ENCODE measurements around the gene STC2.

Gene STC2

GRCh38 chr5:173318330-173318729 lies 9.9 kb downstream of the STC2 start:
- no peaks in the 10 kb centered on the region for H3K27me3 ChIP-seq (ENCODE audit: control insufficient read depth, insufficient read depth, low read length)
- no peaks in the 10 kb centered on the region for H3K9me3 ChIP-seq (ENCODE audit: control insufficient read depth, insufficient read depth, low read length)
- H3K4me1 ChIP-seq (ENCODE audit: control insufficient read depth, insufficient read depth, low read length) = peaks cover 14% of the 10 kb centered on the region
- H3K36me3 ChIP-seq (ENCODE audit: control insufficient read depth, insufficient read depth, low read length) = peaks cover 64% of the 10 kb centered on the region
- no peak overlapping the region for H3K9ac ChIP-seq (ENCODE audit: low read depth, low read length)
- no peak overlapping the region for H3K27ac ChIP-seq (ENCODE audit: low read depth, low read length)
- H3K4me3 ChIP-seq (ENCODE audit: low read depth, low read length) = no peak overlapping the region

- H3K27me3 ChIP-seq (ENCODE audit: control insufficient read depth, insufficient read depth, low read length) = no peaks in the 10 kb centered on the region
- peaks cover 59% of the 10 kb centered on the region for H3K36me3 ChIP-seq (ENCODE audit: control insufficient read depth, insufficient read depth, low read length)
- H3K27ac ChIP-seq (ENCODE audit: low read depth, low read length) = no peak overlapping the region
- H3K9ac ChIP-seq (ENCODE audit: low read depth, low read length) = no peak overlapping the region
- H3K9me3 ChIP-seq (ENCODE audit: control insufficient read depth, insufficient read depth, low read length) = no peaks in the 10 kb centered on the region
- H3K4me3 ChIP-seq (ENCODE audit: low read depth, low read length) = no peak overlapping the region
- H3K4me1 ChIP-seq (ENCODE audit: control insufficient read depth, insufficient read depth, low read length) = peaks cover 14% of the 10 kb centered on the region
Measured at GRCh38 chr5:173317852-173318251, 10.4 kb downstream of the STC2 start.

- peaks cover 53% of the 10 kb centered on the region for H3K36me3 ChIP-seq (ENCODE audit: control insufficient read depth, insufficient read depth, low read length)
- no peak overlapping the region for H3K27ac ChIP-seq (ENCODE audit: low read depth, low read length)
Measured at GRCh38 chr5:173317091-173317730, 11.0 kb downstream of the STC2 start.

GRCh38 chr5:173316339-173317020 lies 11.7 kb downstream of the STC2 start:
- Histone ChIP-seq H3K4me3 (ENCODE audit: low read depth, low read length) (no peak overlapping the region), H3K4me1 (ENCODE audit: control insufficient read depth, insufficient read depth, low read length) (peaks cover 14% of the 10 kb centered on the region), H3K36me3 (ENCODE audit: control insufficient read depth, insufficient read depth, low read length) (peaks cover 46% of the 10 kb centered on the region), H3K27me3 (ENCODE audit: control insufficient read depth, insufficient read depth, low read length) (no peaks in the 10 kb centered on the region), H3K9ac (ENCODE audit: low read depth, low read length) (no peak overlapping the region), H3K27ac (ENCODE audit: low read depth, low read length) (no peak overlapping the region), H3K9me3 (ENCODE audit: control insufficient read depth, insufficient read depth, low read length) (no peaks in the 10 kb centered on the region)

More at GRCh38 chr5:173317091-173317730, 11.0 kb downstream of the STC2 start:
- Histone ChIP-seq H3K27me3 (ENCODE audit: control insufficient read depth, insufficient read depth, low read length) (no peaks in the 10 kb centered on the region), H3K9me3 (ENCODE audit: control insufficient read depth, insufficient read depth, low read length) (no peaks in the 10 kb centered on the region), H3K4me3 (ENCODE audit: low read depth, low read length) (no peak overlapping the region), H3K4me1 (ENCODE audit: control insufficient read depth, insufficient read depth, low read length) (peaks cover 14% of the 10 kb centered on the region), H3K9ac (ENCODE audit: low read depth, low read length) (no peak overlapping the region)

GRCh38 chr5:173315495-173316338 lies 12.5 kb downstream of the STC2 start:
- H3K9ac ChIP-seq (ENCODE audit: low read depth, low read length) = no peak overlapping the region
- H3K27ac ChIP-seq (ENCODE audit: low read depth, low read length) = no peak overlapping the region
- no peaks in the 10 kb centered on the region for H3K27me3 ChIP-seq (ENCODE audit: control insufficient read depth, insufficient read depth, low read length)
- peaks cover 14% of the 10 kb centered on the region for H3K4me1 ChIP-seq (ENCODE audit: control insufficient read depth, insufficient read depth, low read length)
- no peaks in the 10 kb centered on the region for H3K9me3 ChIP-seq (ENCODE audit: control insufficient read depth, insufficient read depth, low read length)
- no peak overlapping the region for H3K4me3 ChIP-seq (ENCODE audit: low read depth, low read length)
- H3K36me3 ChIP-seq (ENCODE audit: control insufficient read depth, insufficient read depth, low read length) = peaks cover 38% of the 10 kb centered on the region

GRCh38 chr5:173314166-173314952 lies 13.9 kb downstream of the STC2 start:
- Histone ChIP-seq H3K4me1 (ENCODE audit: control insufficient read depth, insufficient read depth, low read length) (peaks cover 14% of the 10 kb centered on the region), H3K9ac (ENCODE audit: low read depth, low read length) (no peak overlapping the region), H3K9me3 (ENCODE audit: control insufficient read depth, insufficient read depth, low read length) (no peaks in the 10 kb centered on the region), H3K27ac (ENCODE audit: low read depth, low read length) (no peak overlapping the region), H3K27me3 (ENCODE audit: control insufficient read depth, insufficient read depth, low read length) (no peaks in the 10 kb centered on the region), H3K4me3 (ENCODE audit: low read depth, low read length) (no peak overlapping the region), H3K36me3 (ENCODE audit: control insufficient read depth, insufficient read depth, low read length) (peaks cover 24% of the 10 kb centered on the region)

- Histone ChIP-seq H3K27me3 (ENCODE audit: control insufficient read depth, insufficient read depth, low read length) (no peaks in the 10 kb centered on the region), H3K4me3 (ENCODE audit: low read depth, low read length) (no peak overlapping the region), H3K9me3 (ENCODE audit: control insufficient read depth, insufficient read depth, low read length) (no peaks in the 10 kb centered on the region)
Measured at GRCh38 chr5:173313351-173313801, 14.8 kb downstream of the STC2 start.

GRCh38 chr5:173312821-173313220 lies 15.4 kb downstream of the STC2 start:
- no peak overlapping the region for H3K27ac ChIP-seq (ENCODE audit: low read depth, low read length)
- no peaks in the 10 kb centered on the region for H3K27me3 ChIP-seq (ENCODE audit: control insufficient read depth, insufficient read depth, low read length)
- H3K4me1 ChIP-seq (ENCODE audit: control insufficient read depth, insufficient read depth, low read length) = peaks cover 14% of the 10 kb centered on the region
- H3K4me3 ChIP-seq (ENCODE audit: low read depth, low read length) = no peak overlapping the region
- H3K9ac ChIP-seq (ENCODE audit: low read depth, low read length) = no peak overlapping the region
- H3K36me3 ChIP-seq (ENCODE audit: control insufficient read depth, insufficient read depth, low read length) = peaks cover 9% of the 10 kb centered on the region
- H3K9me3 ChIP-seq (ENCODE audit: control insufficient read depth, insufficient read depth, low read length) = peaks cover 3% of the 10 kb centered on the region; the same call in 1 of the 2 replicates

More at GRCh38 chr5:173313351-173313801, 14.8 kb downstream of the STC2 start:
- Histone ChIP-seq H3K9ac (ENCODE audit: low read depth, low read length) (no peak overlapping the region), H3K4me1 (ENCODE audit: control insufficient read depth, insufficient read depth, low read length) (peaks cover 14% of the 10 kb centered on the region), H3K27ac (ENCODE audit: low read depth, low read length) (no peak overlapping the region), H3K36me3 (ENCODE audit: control insufficient read depth, insufficient read depth, low read length) (peaks cover 15% of the 10 kb centered on the region)

DNA sequence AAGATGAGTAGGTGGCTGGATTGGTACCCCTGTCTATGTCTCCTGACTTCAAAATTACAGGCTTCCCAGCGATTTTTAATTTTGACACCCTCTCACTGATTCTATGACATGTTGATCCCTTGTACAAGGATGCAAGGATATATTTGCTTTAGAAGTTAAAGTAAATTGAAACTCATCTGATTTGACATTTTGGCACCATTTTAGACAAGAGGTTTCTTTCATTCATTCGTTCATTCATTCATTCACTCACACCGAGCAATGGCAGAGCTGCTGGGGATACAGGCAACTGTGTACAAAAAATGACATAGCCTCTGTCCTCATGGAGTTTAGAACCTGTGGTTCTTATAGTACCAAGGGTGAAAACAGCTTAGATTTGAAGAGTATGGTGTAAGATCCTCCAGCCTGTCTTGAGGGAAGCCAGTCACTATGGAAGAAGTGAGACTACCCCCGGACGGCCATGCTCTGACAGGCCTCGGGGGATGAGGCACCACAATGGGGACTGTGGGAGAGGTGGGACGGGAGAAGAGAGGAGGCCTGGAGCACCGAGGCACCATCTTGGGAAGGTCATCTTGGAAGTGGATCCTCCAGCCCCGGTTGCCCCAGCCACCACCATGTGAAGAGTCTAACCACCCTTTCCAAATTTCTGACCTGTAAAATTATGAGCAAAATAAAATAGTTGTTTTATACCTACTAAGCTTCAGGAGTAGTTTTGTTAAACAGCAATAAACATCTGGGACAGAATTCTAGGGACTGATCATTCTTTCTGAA lies 16.2 kb downstream of the STC2 start:
- Histone ChIP-seq H3K9me3 (ENCODE audit: control insufficient read depth, insufficient read depth, low read length) (peaks cover 6% of the 10 kb centered on the region; the same call in 1 of the 2 replicates), H3K4me1 (ENCODE audit: control insufficient read depth, insufficient read depth, low read length) (peaks cover 14% of the 10 kb centered on the region), H3K9ac (ENCODE audit: low read depth, low read length) (no peak overlapping the region), H3K4me3 (ENCODE audit: low read depth, low read length) (no peak overlapping the region), H3K36me3 (ENCODE audit: control insufficient read depth, insufficient read depth, low read length) (peaks cover under 1% of the 10 kb centered on the region; the same call in 1 of the 2 replicates), H3K27ac (ENCODE audit: low read depth, low read length) (no peak overlapping the region), H3K27me3 (ENCODE audit: control insufficient read depth, insufficient read depth, low read length) (no peaks in the 10 kb centered on the region)
